Activated T-cell treated with anti-CD3 and anti-CD28 coated beads for 24 hours (primary cell): Measurements from ENCODE around the gene ELMO1.

ENCODE experiments used
- DNase-seq: peaks from one replicate; pipeline ENCODE4 v3.0.0-alpha.2; 2020; ENCODE audit warnings: low read depth

The ELMO1 gene

GRCh38 chr7:36821617-36822016 lies 627.0 kb downstream of the ELMO1 start:
- DNase-seq, result no peak

GRCh38 chr7:36820527-36821170 lies 628.0 kb downstream of the ELMO1 start:
- no peak for DNase-seq

GRCh38 chr7:36819639-36820038 lies 629.0 kb downstream of the ELMO1 start:
- DNase-seq, result no peak

DNA sequence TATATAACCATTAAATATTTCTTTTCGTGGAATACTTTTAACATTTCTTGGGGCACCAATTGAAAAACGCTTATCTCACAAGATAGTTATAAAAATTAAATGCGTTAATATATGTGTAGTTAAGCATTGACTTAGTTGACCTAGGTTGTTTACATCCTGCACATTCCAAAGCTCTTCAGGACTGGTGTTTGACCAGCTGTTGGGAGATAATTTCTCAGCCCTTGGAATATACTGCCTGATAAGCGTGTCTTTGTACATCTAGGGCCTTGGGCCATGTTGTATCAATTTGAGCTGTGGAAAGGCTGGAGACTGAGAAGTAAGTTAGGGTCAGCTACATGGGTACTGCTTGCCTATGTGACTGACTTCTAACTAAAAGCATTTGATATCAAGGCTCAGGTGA lies 634.4 kb downstream of the ELMO1 start:
- DNase-seq, result no peak

DNA sequence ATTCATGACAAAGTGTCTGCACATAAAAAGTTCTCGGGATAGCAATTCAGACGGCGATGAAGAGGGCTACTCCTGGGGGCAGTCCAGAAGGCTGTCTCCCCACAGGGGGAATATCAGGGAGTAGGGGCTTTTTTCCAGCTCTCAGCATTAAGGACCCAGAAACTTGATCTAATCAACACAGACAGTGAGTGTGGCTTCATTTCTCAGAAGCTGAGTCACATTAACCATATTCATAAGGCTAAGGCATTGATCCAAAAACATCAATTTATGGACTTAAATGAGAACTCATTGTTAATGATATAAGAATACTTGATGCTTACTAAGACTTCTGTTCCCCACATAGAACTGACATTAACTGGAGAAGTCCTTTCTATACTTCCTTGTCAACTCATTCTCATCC lies 636.9 kb downstream of the ELMO1 start:
- DNase-seq, result no peak

- DNase-seq, result no peak
Observed at GRCh38 chr7:36810489-36810888, 638.2 kb downstream of the ELMO1 start.

DNA sequence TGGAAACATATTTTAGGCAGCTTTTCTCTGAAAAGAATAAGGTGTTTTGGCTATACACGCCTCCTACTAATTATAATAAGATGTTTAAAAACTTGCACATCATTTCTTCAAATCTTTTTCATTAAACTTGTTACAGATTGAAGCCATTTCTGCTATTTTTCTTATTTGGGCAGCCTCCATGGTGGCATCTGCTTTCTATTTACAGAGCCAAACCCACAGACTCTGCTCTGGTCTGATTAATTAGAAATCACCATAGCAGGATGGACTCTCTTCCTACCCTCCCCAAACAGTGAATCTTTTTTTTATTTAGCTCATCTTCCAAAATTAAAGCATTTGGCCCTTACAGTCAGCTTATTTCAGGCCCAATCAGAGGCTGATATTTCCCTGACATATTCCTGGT lies 638.6 kb downstream of the ELMO1 start:
- DNase-seq, result no peak

- no peak for DNase-seq
Observed at GRCh38 chr7:36809510-36809909, 639.2 kb downstream of the ELMO1 start.

DNA sequence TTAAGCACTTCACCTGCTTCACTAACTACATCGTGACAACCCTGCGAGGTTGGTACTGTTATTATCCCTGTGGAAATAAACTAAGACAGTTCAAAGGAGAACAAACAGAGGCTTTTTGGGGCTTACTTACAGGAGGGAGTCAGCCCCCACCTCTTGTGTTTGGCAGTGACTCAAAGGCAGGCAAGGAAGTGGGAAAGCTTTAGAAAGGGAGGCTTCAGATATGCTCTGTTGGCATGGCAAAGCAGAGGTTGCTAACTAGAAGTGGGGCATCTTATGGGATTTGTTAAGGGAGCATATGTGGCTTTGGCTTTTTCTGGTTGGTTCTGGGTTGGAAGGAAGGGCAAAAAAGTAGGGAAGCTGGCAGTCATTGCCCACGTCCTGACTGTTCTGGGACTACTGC lies 639.6 kb downstream of the ELMO1 start:
- DNase-seq, result no peak

DNA sequence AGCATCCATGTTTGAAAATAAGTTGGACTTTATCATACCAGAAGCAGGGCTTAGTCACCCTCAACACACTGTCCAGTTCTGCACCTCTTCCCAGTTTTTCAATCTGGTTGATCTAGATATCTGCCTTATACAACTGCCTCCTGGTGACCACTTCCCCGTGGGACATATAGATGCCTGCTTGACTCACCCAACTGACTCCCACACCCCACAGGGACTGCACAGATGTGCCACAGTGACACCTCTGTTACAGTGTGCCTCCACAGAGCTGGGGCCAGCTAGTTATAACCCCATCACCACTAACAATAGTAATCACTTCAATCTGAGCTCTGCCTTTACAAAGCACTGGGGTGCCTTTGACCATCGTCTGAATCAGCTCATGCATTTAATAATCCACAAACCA lies 641.8 kb downstream of the ELMO1 start:
- no peak for DNase-seq
